Esophagus muscularis mucosa (tissue), 3 donors: ENCODE results near the gene MYZAP.

Experiments used
- CTCF ChIP-seq, 3 experiments: fragments of 200-600 bp in 2 of 3; fragments of 450-650 bp in 1 of 3; sonication (generic) in 2 of 3; IDR thresholded peaks; one replicate each; pipeline ENCODE4 v1.5.1; 2017 to 2019; ENCODE audit warnings: antibody characterized with exemption in 3 of 3, mild to moderate bottlenecking in 2 of 3, moderate library complexity in 1 of 3
- POLR2A ChIP-seq: fragments of 450-650 bp; IDR thresholded peaks from one replicate; pipeline ENCODE4 v1.6.1; 2017; ENCODE audit warnings: antibody characterized with exemption, moderate library complexity, mild to moderate bottlenecking, low read depth

GRCh38 chr15:57657619-57658018 is 65.9 kb downstream of the MYZAP start:
- TF ChIP-seq CTCF (IDR thresholded peaks at IDR 0.05), result no peak
- TF ChIP-seq POLR2A, result no peak
